NCI-H446 (cell line): ENCODE results near the gene LRRC72.
"Not testable (repeated sequence)": the region's sequence is repeated elsewhere in the genome, so short reads cannot be mapped to it uniquely, and the experiment has no call there.

ENCODE experiments used
- DNase-seq, 2 experiments: peaks; one replicate each; lab custom pipeline; 2025; lab: John Stamatoyannopoulos, UW

LRRC72 gene

DNA sequence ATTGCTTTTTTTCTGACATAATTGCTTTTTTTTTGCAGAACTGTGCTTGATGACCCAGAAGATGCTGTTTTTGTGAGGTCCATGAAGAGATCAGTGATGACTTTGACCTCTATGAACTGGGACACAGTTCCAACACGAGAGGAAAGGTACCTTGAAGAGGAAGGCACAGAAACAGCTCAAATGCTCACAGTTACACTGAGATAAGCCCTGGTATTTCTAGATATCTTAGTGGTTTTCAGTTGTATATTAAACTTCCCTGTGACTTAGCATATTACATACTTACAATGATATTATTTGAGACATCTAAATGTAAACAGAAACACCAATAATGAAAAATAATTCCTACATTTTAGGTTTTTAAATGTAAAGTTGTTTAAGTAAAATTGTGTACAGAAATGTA is 54.7 kb downstream of the LRRC72 start:
- DNase-seq, result no peak

DNA sequence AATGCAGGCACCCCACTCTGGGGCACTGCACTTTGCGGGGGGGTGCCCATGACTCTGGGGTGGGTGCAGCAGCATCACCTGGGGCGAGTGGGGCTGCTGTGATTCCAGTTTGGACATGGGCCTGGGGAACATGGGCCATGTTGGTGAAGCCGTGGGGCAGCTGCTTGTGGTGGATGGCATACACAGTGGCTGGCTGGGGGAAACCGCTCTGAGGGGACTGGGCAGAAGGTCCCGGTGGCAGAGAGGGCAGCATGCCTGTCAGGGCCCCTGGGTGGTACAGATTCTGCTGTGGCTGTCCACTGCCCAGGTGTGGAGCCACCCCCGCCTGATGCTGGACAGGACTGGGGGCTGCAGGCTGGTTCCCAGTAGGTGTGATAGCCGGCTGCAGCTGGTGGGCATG is 57.2 kb downstream of the LRRC72 start:
- DNase-seq, result no peak

DNA sequence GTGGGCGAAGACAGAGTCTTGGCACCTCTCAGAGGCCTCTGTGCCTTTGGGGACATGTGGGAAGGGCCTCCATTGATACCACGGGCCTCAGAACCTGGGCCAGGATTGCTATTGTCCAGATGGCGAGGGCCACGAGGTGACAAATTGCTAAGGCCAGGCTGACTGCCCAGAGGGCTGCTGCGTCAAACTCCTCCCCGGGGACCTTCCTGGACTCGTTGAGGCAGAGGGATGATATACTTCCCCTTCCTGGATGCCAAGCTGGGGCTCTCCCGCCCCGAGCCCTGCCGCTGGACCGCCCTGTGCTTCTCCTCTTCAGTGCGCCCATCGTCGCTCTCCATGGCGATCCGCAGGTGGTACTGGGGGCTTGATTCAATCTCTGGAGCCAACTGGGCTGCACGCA is 58.9 kb downstream of the LRRC72 start:
- no peak for DNase-seq

DNA sequence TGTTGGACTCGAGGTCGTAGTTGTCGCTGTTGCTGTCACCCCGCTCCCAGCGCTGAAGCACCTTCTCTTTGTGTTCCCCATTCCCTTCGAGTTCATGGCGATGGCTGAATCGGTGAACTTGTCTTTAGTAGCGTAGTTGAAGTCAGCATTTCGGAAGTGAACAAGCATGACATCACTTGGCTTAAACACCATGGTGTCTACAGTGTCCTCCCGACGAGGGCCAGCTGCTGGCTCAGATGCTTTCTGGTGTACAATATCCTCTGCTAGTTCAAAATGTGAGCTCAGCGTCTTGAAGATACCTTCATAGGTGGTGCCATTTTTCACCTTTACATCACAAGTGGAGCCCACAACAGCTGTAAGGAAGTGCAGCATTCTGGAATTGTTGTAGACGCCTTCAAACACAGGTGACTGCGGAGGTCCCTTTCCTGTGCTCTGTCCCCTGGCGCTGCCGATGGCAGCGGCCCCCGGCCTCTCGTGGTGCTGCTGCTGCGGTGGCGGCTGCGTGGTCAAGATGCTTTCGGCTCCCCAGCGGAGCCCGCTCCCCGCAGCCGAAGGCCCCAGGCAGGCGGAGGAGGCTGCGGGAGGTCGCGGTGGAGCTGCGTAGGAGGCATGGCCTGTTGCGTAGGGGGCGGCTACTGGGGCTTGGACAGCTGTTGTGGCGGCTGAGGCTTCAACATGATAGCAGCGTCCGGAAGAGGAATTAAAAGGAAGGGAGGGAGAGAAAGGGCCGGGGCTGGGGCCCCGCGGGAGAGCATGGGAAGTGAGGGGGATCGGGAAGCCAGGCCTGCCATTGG is 59.7 kb downstream of the LRRC72 start:
- DNase-seq, result no peak

DNA sequence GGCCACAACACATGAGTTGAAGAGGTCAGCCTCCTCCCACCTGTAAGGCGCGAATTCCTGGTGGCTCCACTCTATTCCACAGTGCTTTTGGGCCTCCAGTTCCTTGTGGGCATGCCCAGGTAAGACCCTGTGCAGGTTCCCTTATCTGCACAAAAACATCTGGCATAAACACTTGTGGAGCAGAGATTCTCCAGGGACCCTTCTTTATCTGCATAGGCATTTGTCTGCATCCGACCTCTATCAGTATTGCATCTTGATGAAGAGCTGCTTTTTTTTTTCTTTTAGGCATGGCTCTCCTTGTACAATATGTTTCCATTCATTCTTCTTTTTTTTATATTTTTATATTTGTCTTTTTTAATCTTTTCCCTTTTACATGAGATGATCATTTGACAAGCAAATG is 60.5 kb downstream of the LRRC72 start:
- no peak for DNase-seq

DNA sequence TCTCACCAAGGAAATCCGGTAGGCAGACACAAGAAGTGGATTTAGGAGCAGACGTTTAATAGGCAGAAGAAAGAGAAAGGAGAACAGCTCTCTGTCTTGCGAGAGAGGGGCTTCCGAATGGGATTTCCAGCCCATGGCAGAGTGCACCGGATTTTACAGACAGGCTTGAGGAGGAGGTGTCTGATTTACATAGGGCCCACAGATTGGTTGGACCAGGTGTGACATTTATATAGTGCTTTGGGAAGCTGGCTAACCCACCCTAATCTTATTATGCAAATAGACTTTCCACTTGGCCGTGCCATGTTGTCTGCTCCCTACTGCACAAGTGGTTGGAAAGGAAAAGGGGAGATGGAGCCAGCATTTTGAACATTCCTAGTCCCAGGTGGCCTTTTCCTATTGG is 61.2 kb downstream of the LRRC72 start:
- DNase-seq, result peak; percentile 28 to 80

DNA sequence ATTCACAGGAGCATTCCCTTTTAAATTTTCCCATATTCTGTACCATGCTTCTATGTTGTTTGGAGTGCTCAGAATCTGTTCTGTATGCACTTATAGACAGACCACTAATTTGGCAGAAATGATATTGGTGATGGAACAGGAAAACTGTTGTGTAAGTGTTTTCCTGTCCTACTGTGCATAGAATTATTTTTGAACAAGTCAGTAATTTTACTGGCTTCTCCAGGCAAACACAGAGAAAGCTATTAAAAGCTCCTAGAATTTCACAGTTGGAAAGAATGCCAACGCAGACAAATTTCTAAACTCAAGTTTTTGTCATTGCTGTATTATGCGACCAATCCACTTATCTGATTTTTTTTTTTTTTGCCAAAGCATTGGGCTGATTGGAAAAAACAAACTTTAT is 63.3 kb downstream of the LRRC72 start:
- DNase-seq, result no peak

DNA sequence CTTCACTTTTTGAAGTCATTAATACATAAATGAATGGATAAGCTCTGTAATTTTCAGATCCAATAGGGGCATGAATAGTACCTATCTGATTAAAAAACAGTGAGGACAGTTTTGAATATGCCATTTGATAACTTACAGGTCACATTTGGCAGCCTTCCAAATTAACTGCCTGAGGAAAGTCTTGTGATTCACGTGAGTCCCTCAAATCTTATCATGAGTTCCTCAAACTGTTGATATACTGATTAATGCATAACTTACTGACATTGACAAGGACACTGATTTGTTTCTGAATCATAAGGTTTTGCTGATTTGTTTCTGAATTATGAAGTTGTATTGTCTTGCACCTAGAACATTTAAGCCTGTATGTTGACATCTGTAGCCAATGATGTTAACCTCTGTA is 63.8 kb downstream of the LRRC72 start:
- no peak for DNase-seq

DNA sequence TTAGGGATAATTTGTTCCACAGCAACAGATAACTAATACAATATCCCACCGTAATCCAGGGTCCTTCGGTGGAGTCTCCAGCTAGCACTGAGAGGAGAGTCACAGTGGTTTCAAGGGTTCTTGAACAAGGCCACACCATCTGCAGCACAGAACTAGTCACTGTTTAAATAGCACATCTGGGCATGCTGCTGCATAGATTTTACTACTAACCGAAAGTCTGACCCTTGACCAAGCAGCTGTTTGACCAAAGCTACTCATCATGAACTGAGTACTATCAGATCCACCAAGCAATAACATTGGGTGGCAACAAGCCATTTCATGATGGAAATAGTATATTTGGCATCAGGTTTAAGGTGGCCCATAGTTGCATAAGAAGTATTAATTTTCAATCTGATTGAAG is 65.8 kb downstream of the LRRC72 start:
- no peak for DNase-seq

DNA sequence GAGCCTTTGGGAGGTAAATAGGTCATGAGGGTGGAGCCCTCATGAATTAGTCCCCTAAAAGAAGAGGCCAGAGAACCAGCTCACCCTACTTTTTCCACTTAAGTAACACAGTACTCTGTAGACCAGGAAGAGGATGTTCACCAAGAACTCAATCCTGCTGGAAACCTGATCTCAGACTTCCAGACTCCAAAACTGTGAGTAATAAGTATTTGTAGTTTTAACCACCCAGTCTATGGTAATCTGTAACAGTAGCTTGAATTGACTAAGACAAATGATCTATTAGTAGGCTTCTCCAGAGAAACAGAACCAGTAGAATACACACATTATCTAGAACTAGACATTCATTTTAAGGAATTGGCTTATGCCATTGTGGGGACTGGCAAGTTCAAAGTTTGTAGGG is 67.4 kb downstream of the LRRC72 start:
- DNase-seq, result no peak

DNA sequence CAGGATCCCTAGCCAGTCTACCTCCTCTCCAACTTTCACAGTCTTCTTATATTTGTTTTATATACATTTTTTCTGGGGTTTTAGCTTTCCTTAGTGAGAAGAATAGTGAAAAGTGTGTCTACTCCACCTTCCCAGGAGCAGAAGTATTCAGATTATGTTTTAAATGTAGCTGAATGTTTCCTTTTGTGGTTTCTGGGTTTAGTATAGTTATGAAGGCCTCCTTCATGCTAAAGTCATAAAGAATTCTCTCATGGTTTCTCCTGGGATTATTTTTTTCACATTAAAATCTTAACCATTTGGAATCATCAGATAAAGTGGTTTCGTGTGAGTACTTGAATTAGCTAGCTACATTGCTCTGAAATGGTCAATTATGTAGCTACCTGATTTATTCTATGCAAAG is 68.1 kb downstream of the LRRC72 start:
- no peak for DNase-seq

DNA sequence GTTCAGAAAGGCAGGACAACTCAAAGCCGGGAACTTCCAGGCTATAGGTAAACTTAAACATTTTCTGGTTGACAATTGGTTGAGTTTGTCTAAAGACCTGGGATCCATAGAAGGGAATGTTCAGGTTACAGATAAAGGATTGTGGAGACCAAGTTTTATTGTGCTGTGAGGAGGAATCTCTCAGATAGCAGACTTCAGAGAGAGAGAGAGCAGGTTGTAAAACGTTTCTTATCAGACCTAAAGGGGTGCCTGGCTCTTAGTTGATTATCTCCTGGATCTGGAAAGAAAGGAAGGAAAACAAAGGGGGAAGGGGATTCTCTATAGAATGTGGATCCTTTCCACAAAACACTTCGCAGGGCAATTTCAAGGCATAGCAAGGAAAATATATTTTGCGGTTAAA is 69.0 kb downstream of the LRRC72 start:
- not testable (repeated sequence) for DNase-seq

DNA sequence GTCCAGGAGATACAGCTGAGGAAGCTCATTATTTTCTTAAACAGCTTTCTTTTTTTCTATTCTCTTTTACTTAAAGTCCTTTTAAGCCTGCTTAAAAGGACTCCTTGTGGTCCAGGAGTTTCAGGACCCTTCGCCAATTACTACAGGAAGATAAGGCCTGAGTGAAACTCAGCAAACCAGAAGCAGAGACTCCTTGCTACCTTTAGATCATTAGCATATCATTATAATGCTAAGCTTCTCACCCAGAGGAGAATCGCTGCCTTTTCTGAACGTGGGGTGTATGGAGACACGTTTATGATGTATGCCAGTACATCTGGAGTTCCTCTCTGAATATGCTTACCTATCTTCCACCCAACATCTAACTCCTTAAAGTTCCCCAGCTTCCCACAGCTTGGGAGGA is 71.4 kb downstream of the LRRC72 start:
- no peak for DNase-seq

DNA sequence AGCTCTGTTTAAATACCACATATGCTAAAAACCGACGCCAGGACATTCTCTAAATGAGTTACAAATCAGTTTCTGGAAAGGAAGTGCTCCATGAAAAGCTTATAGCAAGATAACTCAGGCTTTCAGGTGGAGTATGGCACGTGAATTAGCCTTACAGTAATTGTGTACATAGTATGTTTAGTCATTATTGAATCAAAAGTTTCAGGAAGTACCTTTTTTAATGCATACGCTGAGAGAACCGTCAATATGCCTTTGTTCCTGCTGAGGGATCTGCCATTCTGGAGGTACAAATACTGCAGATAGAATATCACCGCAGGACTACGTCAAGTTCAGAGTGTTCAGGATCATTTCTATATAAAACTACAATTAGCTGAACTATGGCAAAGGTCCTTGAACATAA is 73.2 kb downstream of the LRRC72 start:
- no peak for DNase-seq

DNA sequence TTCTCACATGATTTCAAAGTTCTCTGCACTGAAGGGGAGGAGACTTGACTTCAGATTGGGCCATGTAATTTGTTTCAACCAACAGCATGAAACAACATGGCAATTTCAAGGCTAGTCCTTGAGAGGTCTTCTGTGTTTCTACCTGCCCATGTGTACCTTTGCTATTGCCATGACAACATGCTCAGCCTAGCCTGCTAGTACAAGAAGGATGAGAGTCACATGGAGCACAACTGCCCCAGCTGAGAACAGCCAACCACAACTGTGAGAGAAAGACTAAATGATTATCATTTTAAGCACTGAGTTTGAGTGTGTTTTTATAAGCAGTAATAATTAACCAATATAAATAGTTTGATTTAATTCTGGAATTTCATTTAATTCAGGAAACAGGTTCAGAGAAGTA is 77.0 kb downstream of the LRRC72 start:
- no peak for DNase-seq

DNA sequence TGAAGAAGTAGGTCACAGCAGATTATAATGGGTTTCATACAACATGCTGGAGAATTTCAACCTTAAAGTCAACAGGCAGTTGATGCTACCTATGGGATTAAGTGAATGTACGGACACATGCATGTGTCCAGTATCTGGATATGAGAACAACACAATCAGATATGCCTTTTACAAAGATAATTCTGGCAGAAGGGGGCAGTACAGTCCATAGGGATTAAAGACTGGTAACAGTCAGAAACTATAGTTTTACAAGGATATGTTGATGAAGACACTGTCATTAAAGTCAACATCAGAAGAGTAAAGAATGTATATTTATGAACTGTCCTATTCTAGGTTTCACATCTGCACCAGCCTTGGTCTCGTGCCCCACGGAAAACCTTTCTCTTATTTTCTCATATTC is 77.4 kb downstream of the LRRC72 start:
- no peak for DNase-seq

DNA sequence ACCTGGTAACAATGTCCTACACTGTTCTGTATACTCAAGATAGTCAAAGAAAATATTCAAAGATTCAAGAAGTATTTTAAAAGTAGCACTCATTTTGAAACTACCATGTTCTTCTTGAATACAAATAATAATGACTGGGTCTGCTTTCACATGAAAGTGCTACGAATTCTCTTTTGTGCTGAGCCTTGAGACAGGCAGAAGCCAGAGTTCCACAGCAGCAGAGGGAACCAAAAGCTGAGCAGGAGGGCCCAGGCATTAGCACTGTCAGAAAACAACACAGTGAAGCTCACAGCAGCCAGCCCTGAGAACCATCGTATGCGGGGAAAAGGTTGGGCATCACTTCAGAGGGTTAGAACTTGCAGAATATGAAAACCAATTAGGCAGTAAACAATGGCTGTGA is 80.1 kb downstream of the LRRC72 start:
- no peak for DNase-seq

DNA sequence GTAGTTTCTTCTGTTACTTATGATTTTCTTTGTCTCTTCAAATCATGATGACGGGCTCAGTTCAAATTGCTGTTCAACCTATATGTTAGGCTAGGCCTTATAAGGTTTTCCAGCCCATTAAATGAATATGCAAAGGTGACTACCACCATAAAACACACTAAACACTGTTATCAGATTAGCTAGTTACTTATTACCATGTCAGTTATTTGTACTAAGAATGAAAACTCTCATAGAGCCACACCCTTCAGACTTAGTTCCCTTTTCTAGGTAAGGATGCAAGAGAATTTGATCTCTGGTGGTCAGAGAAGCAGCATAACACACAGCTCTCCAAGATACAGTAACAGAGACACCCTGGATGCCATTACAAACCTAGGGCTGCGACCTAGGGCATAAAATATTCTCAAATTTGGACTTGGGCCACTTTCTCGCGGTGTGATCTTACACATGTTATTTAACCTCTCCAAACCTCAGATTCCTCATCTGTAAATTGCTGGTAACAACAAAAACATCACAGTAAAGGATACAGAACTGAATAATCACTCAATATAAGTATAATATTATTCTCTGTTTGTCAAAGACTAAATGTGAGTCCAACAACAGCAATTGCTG is 83.3 kb downstream of the LRRC72 start:
- DNase-seq, result no peak

DNA sequence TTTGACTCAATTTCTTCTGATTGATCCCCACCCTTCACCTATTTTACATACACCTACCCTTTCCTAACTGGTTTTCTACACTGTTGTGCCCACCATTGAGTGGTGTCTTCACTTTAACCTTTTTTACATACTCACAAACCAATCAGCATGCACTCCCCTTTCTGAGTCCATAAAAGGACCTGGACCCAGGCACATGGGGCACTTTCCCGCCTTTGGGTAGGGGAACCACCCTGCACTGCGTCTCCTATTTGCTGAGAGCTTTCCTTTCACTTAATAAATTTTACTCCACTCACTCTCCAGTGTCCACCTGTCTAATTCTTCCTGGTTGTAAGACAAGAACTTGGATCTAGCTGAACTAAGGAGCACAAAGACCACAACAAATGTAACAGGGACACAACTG is 85.1 kb downstream of the LRRC72 start:
- DNase-seq, result no peak

DNA sequence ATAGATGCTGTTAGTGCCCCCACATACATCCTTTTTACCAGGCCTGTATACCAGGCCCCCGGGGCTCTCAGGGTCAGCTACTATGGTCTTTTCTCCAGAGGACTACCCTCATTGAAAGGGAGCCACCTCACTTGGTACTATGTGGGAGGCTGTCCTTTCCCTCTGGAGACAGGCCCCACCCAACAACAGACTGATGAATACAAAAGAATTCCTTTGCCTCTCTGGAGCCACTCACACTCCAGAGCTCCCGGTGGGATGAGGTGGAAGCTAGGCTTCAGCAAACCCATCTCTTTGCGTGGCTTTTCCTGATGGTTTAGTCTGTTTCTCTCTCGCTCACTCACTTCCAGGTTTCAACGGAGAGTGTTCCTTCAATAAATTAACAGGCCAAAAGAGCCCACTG is 88.6 kb downstream of the LRRC72 start:
- no peak for DNase-seq

DNA sequence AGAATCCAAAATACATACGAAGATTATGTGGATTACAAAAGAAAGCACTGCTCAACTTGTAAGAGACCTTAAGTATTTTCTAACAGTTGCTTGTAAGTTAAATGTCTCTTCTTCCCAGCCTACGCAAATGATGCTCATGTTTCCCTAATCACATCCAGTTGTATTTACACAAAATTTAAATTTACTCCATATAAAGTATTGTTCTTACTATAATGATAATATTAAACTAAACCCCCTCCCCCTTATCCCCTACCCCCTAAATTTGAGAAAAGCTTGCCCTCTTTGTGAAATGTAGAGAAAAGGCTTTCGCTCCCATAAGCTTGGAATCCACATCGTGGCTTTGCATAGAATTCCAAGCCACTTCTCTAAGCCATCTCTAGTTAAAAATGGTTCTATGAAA is 89.5 kb downstream of the LRRC72 start:
- DNase-seq, result no peak

DNA sequence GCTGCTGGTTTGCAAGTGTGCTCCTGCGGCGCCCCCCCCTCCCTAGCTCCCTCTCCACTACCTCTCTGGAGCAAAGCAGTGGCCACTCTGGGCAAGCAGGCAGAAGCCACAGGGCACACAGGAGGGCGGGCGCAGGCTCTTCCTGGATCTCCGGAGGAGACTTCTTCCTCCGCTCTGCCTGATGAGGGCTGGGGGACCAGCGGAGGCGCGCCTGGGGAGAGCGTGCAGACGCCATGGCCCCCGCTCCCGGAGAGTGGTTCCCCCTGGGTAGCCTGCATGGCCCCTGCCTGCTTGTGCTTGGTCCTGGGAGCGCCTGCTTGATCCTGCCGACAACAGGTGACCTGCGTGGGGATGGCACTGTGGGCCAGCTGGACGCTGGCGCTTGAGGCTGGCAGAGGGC is 89.9 kb downstream of the LRRC72 start:
- DNase-seq, result no peak

DNA sequence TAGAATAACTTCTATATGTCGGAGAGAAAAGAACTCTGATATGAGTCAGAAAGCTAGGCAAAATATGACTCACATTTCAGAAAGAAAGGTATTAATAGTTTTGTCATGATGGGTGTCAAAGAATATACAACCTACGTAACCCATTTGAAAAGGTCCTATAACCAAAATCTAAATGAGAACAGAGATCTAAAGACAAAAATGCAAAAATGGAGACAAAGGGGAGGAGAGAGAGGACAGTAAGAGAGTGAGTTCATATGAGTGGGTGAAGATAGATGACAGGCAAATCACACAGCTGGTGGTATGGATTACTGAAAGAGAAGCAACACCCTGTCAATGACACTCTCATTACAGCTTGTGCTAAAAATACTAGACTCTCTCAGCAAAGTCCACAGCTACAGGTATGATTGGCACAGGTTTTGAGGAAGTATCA is 93.4 kb downstream of the LRRC72 start:
- DNase-seq, result no peak

DNA sequence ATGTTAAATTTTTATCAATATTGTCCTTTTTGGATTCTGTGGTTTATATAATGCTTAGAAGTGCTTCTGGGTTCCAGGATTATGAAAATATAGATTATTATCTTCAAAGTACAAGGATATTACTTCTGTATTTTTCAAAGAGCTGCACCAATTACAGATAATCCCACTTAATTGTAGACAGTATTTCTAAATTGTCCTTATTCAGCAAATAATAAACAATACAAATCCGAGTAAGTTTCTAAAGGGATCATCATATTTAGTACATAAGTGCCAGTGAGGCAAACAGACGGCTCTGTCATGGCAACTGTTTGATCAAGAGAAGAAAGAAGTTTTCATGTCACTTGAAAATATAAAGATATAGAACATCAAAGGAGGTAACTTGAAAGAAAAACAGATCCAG is 99.8 kb downstream of the LRRC72 start:
- DNase-seq, result no peak
